CD4-positive, alpha-beta T cell (primary cell): ENCODE data around the gene C2CD4C. TPM values are rescaled to one million over a fixed set of nuclear protein-coding genes. Genes with fewer than 3 reads are reported as not detected.

Experiments
- ATAC-seq: fragments of 200-7000 bp; cut with Tn5 transposase; one replicate; pipeline ENCODE4 v1.10.0; 2022; ENCODE audit warnings: mild to moderate bottlenecking; ENCODE audit not compliant: poor library complexity
- CTCF ChIA-PET: fragments of 350-600 bp; sonication (Branson Sonifier 250); formaldehyde crosslinking; loops from one replicate; lab custom pipeline; 2021; ENCODE audit warnings: antibody characterized with exemption, inconsistent platforms; lab: Charles Lee
- POLR2A ChIA-PET: fragments of 350-600 bp; sonication (Branson Sonifier 250); formaldehyde crosslinking; loops from one replicate; lab custom pipeline; 2021; ENCODE audit warnings: antibody characterized with exemption, inconsistent platforms; lab: Charles Lee
- DNase-seq, 14 experiments: peaks; one replicate each; pipeline ENCODE4 v3.0.0-alpha.2; 2013 to 2020; ENCODE audit warnings: mixed read lengths in 2 of 14
- H3K27ac ChIP-seq, 2 donors: one replicate each; pipeline versions ENCODE4 v1.5.1 to v1.7.0; 2013; ENCODE audit warnings: low read length in 2 of 2, low read depth in 1 of 2, mild to moderate bottlenecking in 1 of 2
- H3K27me3 ChIP-seq, 2 experiments: 1 replicate in 1 of 2; 2 replicates in 1 of 2; pipeline versions ENCODE4 v1.6.1 to v1.7.0; 2013; ENCODE audit warnings: low read length in 2 of 2, control low read depth in 1 of 2, mild to moderate bottlenecking in 1 of 2, moderate library complexity in 1 of 2; ENCODE audit not compliant: insufficient read depth in 2 of 2, control insufficient read depth in 1 of 2
- H3K36me3 ChIP-seq: one replicate; pipeline ENCODE4 v1.6.1; 2013; ENCODE audit warnings: low read length, control low read depth; ENCODE audit not compliant: insufficient read depth
- H3K4me1 ChIP-seq: one replicate; pipeline ENCODE4 v1.6.1; 2013; ENCODE audit warnings: low read length, control low read depth; ENCODE audit not compliant: insufficient read depth
- H3K4me3 ChIP-seq: one replicate; pipeline ENCODE4 v1.5.1; 2013; ENCODE audit warnings: mild to moderate bottlenecking, low read length, moderate library complexity
- H3K9me3 ChIP-seq, 2 experiments: 1 replicate in 1 of 2; 2 replicates in 1 of 2; pipeline versions ENCODE4 v1.6.1 to v1.7.0; 2013; ENCODE audit warnings: low read length in 2 of 2, mild to moderate bottlenecking in 2 of 2, control low read depth in 1 of 2, moderate library complexity in 1 of 2; ENCODE audit not compliant: control insufficient read depth in 1 of 2, insufficient read depth in 1 of 2
- H3K27ac Mint-ChIP-seq: one replicate; pipeline ENCODE4 v1.8.0; 2020; ENCODE audit warnings: mixed read lengths
- H3K27me3 Mint-ChIP-seq: one replicate; pipeline ENCODE4 v1.8.0; 2021; ENCODE audit warnings: mixed read lengths
- H3K36me3 Mint-ChIP-seq: one replicate; pipeline ENCODE4 v1.8.0; 2021; ENCODE audit warnings: low read depth, mixed read lengths
- H3K4me1 Mint-ChIP-seq: one replicate; pipeline ENCODE4 v1.8.0; 2021; ENCODE audit warnings: low read depth, mixed read lengths
- H3K4me3 Mint-ChIP-seq: one replicate; pipeline ENCODE4 v1.8.0; 2020; ENCODE audit warnings: mild to moderate bottlenecking, mixed read lengths
- H3K9me3 Mint-ChIP-seq: one replicate; pipeline ENCODE4 v1.8.0; 2020; ENCODE audit warnings: mixed read lengths
- CTCF ChIP-seq: fragments of 200-600 bp; IDR thresholded peaks from one replicate; pipeline ENCODE4 v1.8.0; 2022; ENCODE audit warnings: antibody characterized with exemption, mild to moderate bottlenecking
- intact Hi-C, 2 experiments: fragments of 100-400 bp; cut with DNase I in 1 of 2; cut with micrococcal nuclease in 1 of 2; formaldehyde crosslinking; loops; one replicate each; pipeline versions ENCODE4 v1.15.1 to v1.9.0; 2023 to 2025; cut with DNase I, micrococcal nuclease
- total RNA-seq, 174 experiments: library from RNA in 2 of 174; stranded (reverse) in 2 of 174; gene quantifications; one replicate each; pipeline ENCODE4 v1.2.3 and lab custom pipeline; 2021 to 2026

C2CD4C gene
- total RNA-seq, 2 experiments from 2014 or later = not detected

GRCh38 chr19:440391-441212, 31.7 kb upstream of the C2CD4C start:
- Mint-ChIP-seq H3K4me1 (no peaks in the 10 kb centered on the region), H3K36me3 (no peaks in the 10 kb centered on the region), H3K9me3 (no peaks in the 10 kb centered on the region), H3K27ac (no peak overlapping the region), H3K4me3 (no peak overlapping the region), H3K27me3 (peaks cover 34% of the 10 kb centered on the region)
- Histone ChIP-seq H3K4me3 (no peak overlapping the region), H3K36me3 (no peaks in the 10 kb centered on the region), H3K9me3 (peaks cover 0 to 29% of the 10 kb centered on the region in 2 experiments), H3K27me3 (peaks cover 20 to 22% of the 10 kb centered on the region in 2 experiments), H3K27ac (no peak overlapping the region), H3K4me1 (no peaks in the 10 kb centered on the region)
- ATAC-seq = no peak
- CTCF ChIA-PET = no interaction called here
- no peak for DNase-seq
- intact Hi-C loops = no loop called here
- POLR2A ChIA-PET = no interaction called here
- TF ChIP-seq CTCF = no peak

GRCh38 chr19:439167-439900, 30.4 kb upstream of the C2CD4C start:
- DNase-seq (no peak), ATAC-seq (no peak)
- no peaks in the 10 kb centered on the region for H3K9me3 Mint-ChIP-seq
- no peaks in the 10 kb centered on the region for H3K36me3 Mint-ChIP-seq
- CTCF ChIA-PET = no interaction called here
- Histone ChIP-seq H3K27ac (no peak overlapping the region), H3K4me1 (no peaks in the 10 kb centered on the region), H3K27me3 (peaks cover 22% of the 10 kb centered on the region in 2 experiments), H3K9me3 (peaks cover 0 to 29% of the 10 kb centered on the region in 2 experiments), H3K4me3 (no peak overlapping the region), H3K36me3 (no peaks in the 10 kb centered on the region)
- POLR2A ChIA-PET = no interaction called here
- intact Hi-C loops = no loop called here
- H3K27ac Mint-ChIP-seq = no peak overlapping the region
- H3K27me3 Mint-ChIP-seq = peaks cover 30% of the 10 kb centered on the region
- no peak for TF ChIP-seq CTCF
- H3K4me1 Mint-ChIP-seq = no peaks in the 10 kb centered on the region
- H3K4me3 Mint-ChIP-seq = no peak overlapping the region

- Mint-ChIP-seq H3K4me1 (no peaks in the 10 kb centered on the region), H3K9me3 (no peaks in the 10 kb centered on the region), H3K36me3 (no peaks in the 10 kb centered on the region), H3K4me3 (no peak overlapping the region), H3K27ac (no peak overlapping the region), H3K27me3 (peaks cover 30% of the 10 kb centered on the region)
- POLR2A ChIA-PET = no interaction called here
- DNase-seq (no peak), ATAC-seq (no peak)
- intact Hi-C loops = no loop called here
- CTCF ChIA-PET = no interaction called here
- H3K36me3 ChIP-seq = no peaks in the 10 kb centered on the region
- peaks cover 22% of the 10 kb centered on the region in 2 experiments for H3K27me3 ChIP-seq
- no peak overlapping the region for H3K4me3 ChIP-seq
- no peak overlapping the region for H3K27ac ChIP-seq
- no peak for TF ChIP-seq CTCF
- H3K9me3 ChIP-seq = peaks cover 0 to 29% of the 10 kb centered on the region in 2 experiments
- H3K4me1 ChIP-seq = no peaks in the 10 kb centered on the region
These were observed 29.5 kb upstream of the C2CD4C start for GRCh38 chr19:438416-438958.
